Gastrocnemius medialis (tissue), 4 donors: ENCODE measurements around the gene SERPINB6.

Experiments
- CTCF ChIP-seq, 5 experiments: fragments of 450-650 bp in 3 of 5; fragments of 200-600 bp in 2 of 5; sonication (generic) in 2 of 5; IDR thresholded peaks in 4 of 5; conservative IDR thresholded peaks in 1 of 5; 1 replicate in 4 of 5; 2 replicates in 1 of 5; pipeline ENCODE4 v1.5.1; 2016 to 2019; ENCODE audit warnings: antibody characterized with exemption in 5 of 5, mild to moderate bottlenecking in 3 of 5, moderate library complexity in 3 of 5
- POLR2A ChIP-seq, 2 donors: fragments of 450-650 bp; IDR thresholded peaks; one replicate each; pipeline ENCODE4 v1.6.1; 2017; ENCODE audit warnings: antibody characterized with exemption in 2 of 2, mild to moderate bottlenecking in 2 of 2, moderate library complexity in 2 of 2

GRCh38 chr6:2984738-2985406 lies 13.5 kb upstream of the SERPINB6 start:
- TF ChIP-seq CTCF (IDR thresholded peaks at IDR 0.05 in 4 of 5, conservative IDR thresholded peaks at IDR 0.05 in 1 of 5), result no peak
- TF ChIP-seq POLR2A (IDR thresholded peaks at IDR 0.05), result no peak
